AG10803 (cell line): ENCODE measurements around the gene SCN3A.

Experiments
- DNase-seq: peaks from one replicate; pipeline ENCODE4 v3.0.0; 2010; ENCODE audit warnings: low read depth
- H3K4me3 ChIP-seq: 2 replicates; pipeline ENCODE4 v1.5.1; 2011; ENCODE audit warnings: mild to moderate bottlenecking, low read length, control low read depth
- TF ChIP-seq, protein P1 (sequence below): conservative IDR thresholded peaks from 2 replicates; pipeline ENCODE4 v1.5.1; 2011; ENCODE audit warnings: mild to moderate bottlenecking, low read length, control low read depth, inconsistent platforms

Gene SCN3A

DNA sequence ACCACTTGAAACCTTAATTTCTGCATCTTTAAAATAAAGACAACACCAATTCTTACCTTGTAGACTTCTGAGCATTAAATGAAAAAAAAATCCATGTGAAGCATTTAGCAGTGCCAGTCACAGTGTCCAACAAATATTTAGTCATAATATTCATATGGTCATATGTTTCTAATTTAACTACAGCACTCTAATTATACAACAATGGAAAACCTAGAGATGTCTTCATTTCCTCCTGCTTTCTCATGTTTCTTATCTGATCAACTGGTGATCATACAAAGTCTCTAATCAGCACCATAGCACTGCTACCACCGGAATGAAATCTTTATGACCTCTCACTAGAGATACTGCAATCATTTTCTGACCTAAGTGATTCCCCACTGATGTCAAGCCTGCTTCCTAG lies 10.2 kb upstream of the SCN3A start:
- no peak overlapping the region for H3K4me3 ChIP-seq
- DNase-seq = no peak
- TF ChIP-seq, protein P1, sequence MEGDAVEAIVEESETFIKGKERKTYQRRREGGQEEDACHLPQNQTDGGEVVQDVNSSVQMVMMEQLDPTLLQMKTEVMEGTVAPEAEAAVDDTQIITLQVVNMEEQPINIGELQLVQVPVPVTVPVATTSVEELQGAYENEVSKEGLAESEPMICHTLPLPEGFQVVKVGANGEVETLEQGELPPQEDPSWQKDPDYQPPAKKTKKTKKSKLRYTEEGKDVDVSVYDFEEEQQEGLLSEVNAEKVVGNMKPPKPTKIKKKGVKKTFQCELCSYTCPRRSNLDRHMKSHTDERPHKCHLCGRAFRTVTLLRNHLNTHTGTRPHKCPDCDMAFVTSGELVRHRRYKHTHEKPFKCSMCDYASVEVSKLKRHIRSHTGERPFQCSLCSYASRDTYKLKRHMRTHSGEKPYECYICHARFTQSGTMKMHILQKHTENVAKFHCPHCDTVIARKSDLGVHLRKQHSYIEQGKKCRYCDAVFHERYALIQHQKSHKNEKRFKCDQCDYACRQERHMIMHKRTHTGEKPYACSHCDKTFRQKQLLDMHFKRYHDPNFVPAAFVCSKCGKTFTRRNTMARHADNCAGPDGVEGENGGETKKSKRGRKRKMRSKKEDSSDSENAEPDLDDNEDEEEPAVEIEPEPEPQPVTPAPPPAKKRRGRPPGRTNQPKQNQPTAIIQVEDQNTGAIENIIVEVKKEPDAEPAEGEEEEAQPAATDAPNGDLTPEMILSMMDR = no peak

DNA sequence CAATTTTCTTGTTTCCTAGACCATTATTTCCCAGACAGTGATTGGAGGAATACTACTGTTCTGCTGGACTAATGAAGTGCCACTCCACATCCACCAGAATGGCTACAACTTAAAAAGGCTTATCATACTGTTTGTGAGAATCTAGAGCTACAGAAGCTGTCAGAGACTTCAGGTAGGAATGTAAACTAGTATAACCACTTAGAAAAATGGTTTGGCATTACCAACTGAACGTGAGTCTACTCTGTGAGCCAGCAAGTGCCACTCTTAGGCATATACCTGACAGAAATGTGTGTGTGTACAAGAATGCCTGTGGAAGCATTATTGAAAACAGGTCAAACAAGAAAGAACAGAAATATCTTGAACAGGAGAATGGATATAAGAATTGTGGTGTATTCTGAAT lies 4.2 kb upstream of the SCN3A start:
- TF ChIP-seq, protein P1 = no peak
- no peak overlapping the region for H3K4me3 ChIP-seq
- no peak for DNase-seq

GRCh38 chr2:165205865-165206264 lies 2.0 kb upstream of the SCN3A start:
- TF ChIP-seq, protein P1 = no peak
- no peak overlapping the region for H3K4me3 ChIP-seq
- no peak for DNase-seq

DNA sequence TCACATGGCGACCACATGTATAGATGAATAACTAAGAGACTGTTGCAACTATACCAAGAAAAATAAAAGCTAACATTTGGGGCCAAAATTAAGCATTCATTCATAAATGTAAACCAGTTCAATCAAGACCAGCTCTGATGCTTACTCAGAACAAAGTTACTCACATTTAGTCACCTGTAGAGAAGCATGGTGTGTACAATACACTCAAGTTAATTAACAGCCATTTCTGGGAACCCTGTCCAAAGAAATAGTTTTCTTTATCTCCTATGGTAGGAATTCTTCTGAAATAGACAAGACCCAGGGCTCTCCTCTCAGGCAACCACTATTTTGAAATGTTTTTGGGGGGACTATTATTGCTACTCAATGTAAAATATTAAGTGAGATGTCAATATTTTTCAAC lies 1.6 kb downstream of the SCN3A start:
- no peak overlapping the region for H3K4me3 ChIP-seq
- no peak for DNase-seq
- TF ChIP-seq, protein P1 = no peak

DNA sequence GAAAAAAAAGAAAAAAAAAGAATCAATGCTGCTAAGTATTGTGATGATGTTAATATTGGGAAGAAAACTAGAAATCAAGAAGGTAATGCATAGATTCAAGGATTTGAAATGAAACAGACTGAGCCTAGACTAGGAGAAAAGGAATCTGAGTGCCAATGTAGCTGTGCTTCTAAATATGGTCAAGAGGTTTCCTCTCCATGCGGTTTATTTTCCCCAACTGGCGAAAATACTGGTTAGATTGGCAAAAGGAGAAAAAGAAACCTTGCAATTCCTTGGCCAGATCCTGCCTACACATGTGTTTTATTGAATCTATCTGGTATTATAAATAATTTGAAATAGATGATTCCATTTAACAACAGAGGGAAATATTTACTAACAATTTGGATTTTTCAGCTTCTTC lies 5.7 kb downstream of the SCN3A start:
- TF ChIP-seq, protein P1 = no peak

GRCh38 chr2:165197346-165197745 lies 6.5 kb downstream of the SCN3A start:
- DNase-seq = no peak
- H3K4me3 ChIP-seq = no peak overlapping the region
- TF ChIP-seq, protein P1 = no peak

More for the DNA sequence above, 5.7 kb downstream of the SCN3A start:
- no peak overlapping the region for H3K4me3 ChIP-seq
- DNase-seq = no peak

DNA sequence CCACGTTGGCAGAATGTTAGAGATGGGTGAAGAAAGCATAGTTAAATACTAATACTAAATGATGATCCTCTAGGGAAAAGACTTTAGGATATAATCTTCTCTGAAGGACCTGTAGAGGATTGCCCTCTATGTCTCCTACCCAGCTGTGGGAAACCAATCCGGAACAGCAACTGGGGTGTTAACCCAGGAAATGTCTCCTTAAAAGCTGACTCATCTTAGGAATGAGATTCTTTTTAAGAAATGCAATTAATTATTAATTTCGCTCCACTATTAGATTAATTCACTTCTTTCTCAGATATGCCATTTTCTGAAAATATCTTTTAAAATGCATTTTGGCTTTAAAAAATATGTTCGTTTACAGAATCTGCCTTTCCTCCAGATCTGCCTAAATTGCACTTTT lies 7.4 kb downstream of the SCN3A start:
- no peak for DNase-seq
- no peak overlapping the region for H3K4me3 ChIP-seq
- TF ChIP-seq, protein P1 = no peak
